Ramos (cell line): ENCODE results near the gene TM4SF4.
"Not testable (repeated sequence)": the region's sequence is repeated elsewhere in the genome, so short reads cannot be mapped to it uniquely, and the experiment has no call there.

Experiments used
- in situ Hi-C: fragments of 300-500 bp; cut with MboI; formaldehyde crosslinking; loops from one replicate; pipeline ENCODE4 v1.14.3; 2022; ENCODE audit warnings: low sequenced_read_pairs; ENCODE audit not compliant: unreplicated experiment

TM4SF4 gene

GRCh38 chr3:149474250-149474817 is at the start of gene TM4SF4:
Gene TM4SF4, plus strand, starts transcription at chr3:149474697. Its CDS starts 181 bp downstream, at chr3:149474878.
- in situ Hi-C loops: no loop called here

GRCh38 chr3:149424918-149425317 is 49.6 kb upstream of the TM4SF4 start:
- in situ Hi-C loops: no loop called here

- in situ Hi-C loops: no loop called here
These were observed 48.2 kb upstream of the TM4SF4 start for GRCh38 chr3:149426325-149426724.

- in situ Hi-C loops: no loop called here
These were observed 46.4 kb upstream of the TM4SF4 start for GRCh38 chr3:149428087-149428486.

- in situ Hi-C loops: no loop called here
These were observed 44.3 kb upstream of the TM4SF4 start for GRCh38 chr3:149430216-149430615.

GRCh38 chr3:149432149-149432548 is 42.3 kb upstream of the TM4SF4 start:
- in situ Hi-C loops: no loop called here

GRCh38 chr3:149435996-149436885 is 38.3 kb upstream of the TM4SF4 start:
- in situ Hi-C loops: no loop called here

- in situ Hi-C loops: no loop called here
These were observed 37.2 kb upstream of the TM4SF4 start for GRCh38 chr3:149437286-149437685.

- in situ Hi-C loops: no loop called here
These were observed 36.8 kb upstream of the TM4SF4 start for GRCh38 chr3:149437710-149438109.

- in situ Hi-C loops: no loop called here
These were observed 35.5 kb upstream of the TM4SF4 start for GRCh38 chr3:149438981-149439380.

- in situ Hi-C loops: no loop called here
These were observed 32.9 kb upstream of the TM4SF4 start for GRCh38 chr3:149441642-149442041.

GRCh38 chr3:149442043-149442442 is 32.5 kb upstream of the TM4SF4 start:
- in situ Hi-C loops: no loop called here

- in situ Hi-C loops: no loop called here
These were observed 31.5 kb upstream of the TM4SF4 start for GRCh38 chr3:149442851-149443544.

GRCh38 chr3:149443545-149443912 is 31.0 kb upstream of the TM4SF4 start:
- in situ Hi-C loops: no loop called here

GRCh38 chr3:149444867-149445266 is 29.6 kb upstream of the TM4SF4 start:
- in situ Hi-C loops: not testable (repeated sequence)

GRCh38 chr3:149448331-149448831 is 26.1 kb upstream of the TM4SF4 start:
- in situ Hi-C loops: no loop called here

- in situ Hi-C loops: no loop called here
These were observed 25.3 kb upstream of the TM4SF4 start for GRCh38 chr3:149449182-149449581.

GRCh38 chr3:149449799-149450198 is 24.7 kb upstream of the TM4SF4 start:
- in situ Hi-C loops: no loop called here

GRCh38 chr3:149450281-149450680 is 24.2 kb upstream of the TM4SF4 start:
- in situ Hi-C loops: no loop called here

- in situ Hi-C loops: no loop called here
These were observed 22.5 kb upstream of the TM4SF4 start for GRCh38 chr3:149452036-149452435.
